Left lung (tissue), 10 donors: Measurements from ENCODE around the gene LBH. TPM values are rescaled to one million over a fixed set of nuclear protein-coding genes. Genes with fewer than 3 reads are reported as not detected.

Experiments
- ATAC-seq: fragments of 200-7000 bp; cut with Tn5 transposase; one replicate; pipeline ENCODE4 v1.9.1; 2020; ENCODE audit warnings: moderate library complexity
- DNase-seq, 4 donors: peaks; one replicate each; pipeline ENCODE4 v3.0.0-alpha.2; 2013 to 2020
- H3K27ac ChIP-seq, 2 donors: fragments of 200-600 bp; sonication (generic) in 1 of 2; one replicate each; pipeline versions ENCODE4 v1.5.0 to v1.8.0; 2020 to 2021
- H3K27me3 ChIP-seq, 2 donors: fragments of 200-600 bp; sonication (generic) in 1 of 2; one replicate each; pipeline versions ENCODE4 v1.5.0 to v1.8.0; 2020 to 2021
- H3K36me3 ChIP-seq, 2 donors: fragments of 200-600 bp; sonication (generic) in 1 of 2; one replicate each; pipeline versions ENCODE4 v1.5.0 to v1.8.0; 2020 to 2021
- H3K4me1 ChIP-seq, 2 donors: fragments of 200-600 bp; one replicate each; pipeline ENCODE4 v1.8.0; 2021
- H3K4me3 ChIP-seq, 2 donors: fragments of 200-600 bp; sonication (generic) in 1 of 2; one replicate each; pipeline versions ENCODE4 v1.5.0 to v1.8.0; 2020 to 2021; ENCODE audit warnings: mild to moderate bottlenecking in 1 of 2
- H3K9me3 ChIP-seq, 2 donors: fragments of 200-600 bp; sonication (generic) in 1 of 2; one replicate each; pipeline versions ENCODE4 v1.5.0 to v1.8.0; 2020 to 2021
- CTCF ChIP-seq, 2 donors: fragments of 200-600 bp; sonication (generic) in 1 of 2; IDR thresholded peaks; one replicate each; pipeline versions ENCODE4 v1.5.0 to v1.8.0; 2021; ENCODE audit warnings: antibody characterized with exemption in 2 of 2
- intact Hi-C, 2 donors: fragments of 100-400 bp; cut with DNase I; formaldehyde crosslinking; loops; one replicate each; pipeline versions ENCODE4 v1.11.2 to v1.14.2; 2022
- polyA plus RNA-seq, 6 donors: library from polyadenylated mRNA; unstranded; fragments of 120-200 nt; gene quantifications; one replicate each; pipeline ENCODE4 v1.2.1, GENCODE V29; 2013; ENCODE audit not compliant: insufficient read length in 6 of 6
- total RNA-seq, 2 donors: library from RNA; stranded (reverse); fragmentation: NEBNext Ultra II Directional; extraction: Animal tissue kit (Norgen Biotek cat#: 25700); gene quantifications; one replicate each; pipeline ENCODE4 v1.2.1, GENCODE V29; 2021
- donor health status: DM: no; HTN: yes; CAD: no.
- donor health status: DM: no; HTN: no; CAD: no.

LBH gene
- total and polyA plus RNA-seq, 8 donors, result 93.6 to 256 (median 124) TPM

- ATAC-seq (peak; percentile 41), DNase-seq (no peak)
- H3K27ac ChIP-seq, result no peak overlapping the region
- no peaks in the 10 kb centered on the region for H3K27me3 ChIP-seq
- H3K36me3 ChIP-seq, result no peaks in the 10 kb centered on the region
- peaks cover 0 to 3% of the 10 kb centered on the region in 2 donors for H3K4me1 ChIP-seq
- H3K4me3 ChIP-seq, result no peak overlapping the region
- no peak for TF ChIP-seq CTCF (IDR thresholded peaks at IDR 0.05)
- intact Hi-C loops, result no loop called here
- no peaks in the 10 kb centered on the region for H3K9me3 ChIP-seq
Observed at GRCh38 chr2:30280596-30281434, 49.5 kb downstream of the LBH start.

GRCh38 chr2:30282081-30282480 is 50.7 kb downstream of the LBH start:
- ATAC-seq, result no peak
- intact Hi-C loops, result no loop called here

GRCh38 chr2:30282721-30283120 is 51.4 kb downstream of the LBH start:
- intact Hi-C loops, result no loop called here
- Histone ChIP-seq H3K36me3 (no peaks in the 10 kb centered on the region), H3K9me3 (no peaks in the 10 kb centered on the region), H3K4me1 (no peaks in the 10 kb centered on the region), H3K27ac (no peak overlapping the region), H3K4me3 (no peak overlapping the region), H3K27me3 (no peaks in the 10 kb centered on the region)
- no peak for DNase-seq
- no peak for TF ChIP-seq CTCF (IDR thresholded peaks at IDR 0.05)
- ATAC-seq, result no peak

More at GRCh38 chr2:30282081-30282480, 50.7 kb downstream of the LBH start:
- no peaks in the 10 kb centered on the region for H3K9me3 ChIP-seq
- no peak for DNase-seq
- H3K4me3 ChIP-seq, result no peak overlapping the region
- no peaks in the 10 kb centered on the region for H3K27me3 ChIP-seq
- H3K27ac ChIP-seq, result no peak overlapping the region
- no peaks in the 10 kb centered on the region for H3K36me3 ChIP-seq
- H3K4me1 ChIP-seq, result no peaks in the 10 kb centered on the region
- no peak for TF ChIP-seq CTCF (IDR thresholded peaks at IDR 0.05)

GRCh38 chr2:30283931-30284565 is 52.7 kb downstream of the LBH start:
- ATAC-seq (no peak), DNase-seq (no peak)
- intact Hi-C loops, result no loop called here
- Histone ChIP-seq H3K4me3 (no peak overlapping the region), H3K36me3 (no peaks in the 10 kb centered on the region), H3K27me3 (no peaks in the 10 kb centered on the region), H3K4me1 (no peaks in the 10 kb centered on the region), H3K9me3 (no peaks in the 10 kb centered on the region), H3K27ac (no peak overlapping the region)
- no peak for TF ChIP-seq CTCF (IDR thresholded peaks at IDR 0.05)

GRCh38 chr2:30285758-30286157 is 54.4 kb downstream of the LBH start:
- no peak overlapping the region for H3K4me3 ChIP-seq
- no peaks in the 10 kb centered on the region for H3K4me1 ChIP-seq
- no peaks in the 10 kb centered on the region for H3K9me3 ChIP-seq
- H3K27me3 ChIP-seq, result no peaks in the 10 kb centered on the region
- no peak overlapping the region for H3K27ac ChIP-seq
- TF ChIP-seq CTCF (IDR thresholded peaks at IDR 0.05), result no peak
- H3K36me3 ChIP-seq, result no peaks in the 10 kb centered on the region
- intact Hi-C loops, result no loop called here
- ATAC-seq, result no peak
- no peak for DNase-seq
